Measurements from ENCODE around the gene ELOVL3.

- TF ChIP-seq CTCF (IDR thresholded peaks at IDR 0.05): peak in 2 of 4 experiments; percentile 17 to 19
- TF ChIP-seq POLR2A (IDR thresholded peaks at IDR 0.05): peak in 1 of 2 donors; percentile 33
Measured at GRCh38 chr10:102241444-102242117, 15.5 kb downstream of the ELOVL3 start, which contains the start of gene PITX3.
